Astrocyte (in vitro differentiated cells and primary cell): ENCODE measurements around the gene NFAM1.

Experiments
- CTCF ChIP-seq: IDR thresholded peaks from 2 replicates; pipeline ENCODE4 v1.5.1; 2011; ENCODE audit warnings: low read depth, mild to moderate bottlenecking, inconsistent platforms, low read length, moderate library complexity; ENCODE audit not compliant: insufficient read depth
- EZH2 ChIP-seq: IDR thresholded peaks from 2 replicates; pipeline ENCODE4 v1.6.1; 2012; ENCODE audit warnings: mild to moderate bottlenecking, low read length, inconsistent platforms; ENCODE audit not compliant: insufficient read depth

GRCh38 chr22:42356533-42356932, 75.7 kb downstream of the NFAM1 start:
- TF ChIP-seq CTCF (no peak), EZH2 (no peak)
